ENCODE results near the gene OR1F1.
A peak's percentile ranks its signal among the peaks of the same experiment; 100 is the strongest.
"Not testable (repeated sequence)": the region's sequence is repeated elsewhere in the genome, so short reads cannot be mapped to it uniquely, and the experiment has no call there.

The OR1F1 gene

GRCh38 chr16:3187798-3188674, at the start of gene OR1F1:
Gene OR1F1 (plus strand): TSS chr16:3188204.
- H3K4me3 ChIP-seq (ENCODE audit: low read depth, low read length) = peak within 1 kb of the TSS; percentile 60
- DNase-seq (ENCODE audit: low read depth) = no peak

DNA sequence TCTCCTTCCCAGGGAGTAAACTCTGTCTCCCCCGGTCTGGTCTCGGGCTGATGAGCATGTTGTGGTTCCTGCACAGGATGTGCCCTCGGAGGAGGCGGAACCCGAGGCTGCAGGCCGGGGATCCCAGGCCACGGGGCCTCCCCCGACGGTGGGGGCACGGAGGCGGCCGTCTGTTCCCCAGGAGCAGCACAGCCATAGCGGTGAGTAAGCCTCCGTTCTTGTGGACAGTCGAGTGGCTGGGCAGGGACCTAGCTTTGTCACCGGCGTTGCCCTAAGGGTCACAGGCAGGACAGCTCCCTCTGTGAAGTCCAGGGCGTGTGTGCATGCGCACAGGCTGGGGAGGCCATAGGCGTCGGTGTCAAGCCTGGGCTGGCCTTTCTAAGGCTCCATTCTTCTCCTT, 49.7 kb upstream of the OR1F1 start:
- no peak overlapping the region for H3K4me3 ChIP-seq (ENCODE audit: low read depth, low read length)
- DNase-seq (ENCODE audit: low read depth) = no peak

- no peak for DNase-seq (ENCODE audit: low read depth)
- no peak overlapping the region for H3K4me3 ChIP-seq (ENCODE audit: low read depth, low read length)
These were observed 49.1 kb upstream of the OR1F1 start for GRCh38 chr16:3138823-3139426.

DNA sequence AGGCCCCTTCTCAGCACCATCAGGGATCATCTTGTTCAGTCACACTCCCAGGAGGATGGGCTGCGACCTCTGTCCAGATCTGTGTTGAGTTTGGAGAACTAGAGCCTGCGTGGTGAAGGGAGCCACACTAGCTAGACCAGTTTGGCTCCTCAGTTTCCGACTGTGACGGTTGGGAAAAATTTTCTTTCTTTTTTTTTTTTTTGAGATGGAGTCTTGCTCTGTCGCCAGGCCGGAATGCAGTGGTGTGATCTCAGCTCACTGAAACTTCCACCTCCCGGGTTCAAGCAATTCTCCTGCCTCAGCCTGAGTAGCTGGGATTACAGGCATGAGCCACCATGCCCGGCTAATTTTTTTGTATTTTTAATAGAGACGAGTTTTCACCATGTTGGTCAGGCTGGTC, 48.4 kb upstream of the OR1F1 start:
- not testable (repeated sequence) for DNase-seq (ENCODE audit: low read depth); H3K4me3 ChIP-seq (ENCODE audit: low read depth, low read length)

- H3K4me3 ChIP-seq (ENCODE audit: low read depth, low read length) = no peak overlapping the region
- no peak for DNase-seq (ENCODE audit: low read depth)
These were observed 47.2 kb upstream of the OR1F1 start for GRCh38 chr16:3140603-3141427.

- DNase-seq (ENCODE audit: low read depth) = no peak
- no peak overlapping the region for H3K4me3 ChIP-seq (ENCODE audit: low read depth, low read length)
These were observed 46.2 kb upstream of the OR1F1 start for GRCh38 chr16:3141781-3142311.

DNA sequence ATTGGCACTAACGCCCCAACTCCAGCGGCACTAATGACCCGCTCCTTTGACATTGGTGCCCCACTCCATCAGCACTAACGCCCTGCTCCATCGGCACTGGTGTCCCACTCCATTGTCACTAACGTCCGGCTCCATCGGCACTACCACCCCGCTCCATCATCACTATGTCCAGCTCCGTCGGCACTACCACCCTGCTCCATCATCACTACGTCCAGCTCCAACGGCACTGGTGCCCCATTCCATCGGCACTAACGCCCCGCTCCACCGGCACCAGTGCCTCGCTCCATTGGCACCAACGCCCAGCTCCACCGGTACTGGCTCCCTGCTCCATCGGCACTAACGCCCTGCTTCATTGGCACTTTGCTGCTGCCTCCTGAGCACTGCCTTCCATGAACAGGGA, 45.7 kb upstream of the OR1F1 start:
- DNase-seq (ENCODE audit: low read depth) = no peak
- H3K4me3 ChIP-seq (ENCODE audit: low read depth, low read length) = no peak overlapping the region

- H3K4me3 ChIP-seq (ENCODE audit: low read depth, low read length) = no peak overlapping the region
- DNase-seq (ENCODE audit: low read depth) = no peak
These were observed 45.2 kb upstream of the OR1F1 start for GRCh38 chr16:3142770-3143169.

- no peak for DNase-seq (ENCODE audit: low read depth)
- no peak overlapping the region for H3K4me3 ChIP-seq (ENCODE audit: low read depth, low read length)
These were observed 44.8 kb upstream of the OR1F1 start for GRCh38 chr16:3143189-3143588.

DNA sequence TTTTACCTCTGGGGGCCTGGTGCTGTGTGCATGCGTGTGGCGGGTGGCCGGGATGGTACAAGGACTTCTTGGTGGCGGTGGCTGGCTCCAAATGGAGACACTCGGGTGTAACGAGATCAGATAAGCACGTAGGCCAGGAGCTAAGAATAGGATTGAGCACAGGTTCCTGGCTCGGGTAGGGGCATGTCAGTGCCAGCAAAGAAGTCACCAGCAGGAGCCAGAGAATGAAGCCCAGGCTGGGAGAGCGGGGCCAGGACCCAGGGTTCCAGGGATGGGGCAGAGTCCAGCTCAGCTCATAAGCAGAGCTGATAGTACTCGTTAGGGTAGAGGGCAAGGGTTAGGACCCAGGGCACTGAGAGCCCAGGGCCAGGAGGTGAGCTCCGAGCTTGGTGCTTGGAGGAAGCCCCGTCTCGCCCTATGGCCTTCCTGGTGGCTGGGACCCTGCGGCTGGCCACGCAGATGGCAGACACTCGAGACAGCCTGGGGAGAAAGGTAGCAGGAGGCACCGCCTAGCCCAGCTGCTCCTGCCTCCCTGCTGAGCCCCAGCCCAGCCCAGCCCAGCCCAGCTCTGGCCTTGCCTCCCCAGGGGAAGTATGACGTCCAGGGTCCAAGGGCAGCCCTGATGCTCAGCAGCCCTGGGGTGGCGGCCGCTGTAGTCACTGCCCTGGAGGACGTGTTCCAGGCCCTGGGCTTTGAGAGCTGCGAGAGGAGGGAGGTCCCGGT, 44.2 kb upstream of the OR1F1 start:
- DNase-seq (ENCODE audit: low read depth) = no peak
- no peak overlapping the region for H3K4me3 ChIP-seq (ENCODE audit: low read depth, low read length)

GRCh38 chr16:3144321-3144983, 43.6 kb upstream of the OR1F1 start:
- no peak overlapping the region for H3K4me3 ChIP-seq (ENCODE audit: low read depth, low read length)
- no peak for DNase-seq (ENCODE audit: low read depth)

- no peak overlapping the region for H3K4me3 ChIP-seq (ENCODE audit: low read depth, low read length)
- no peak for DNase-seq (ENCODE audit: low read depth)
These were observed 42.9 kb upstream of the OR1F1 start for GRCh38 chr16:3145151-3145550.

GRCh38 chr16:3145660-3146059, 42.3 kb upstream of the OR1F1 start:
- DNase-seq (ENCODE audit: low read depth) = no peak
- H3K4me3 ChIP-seq (ENCODE audit: low read depth, low read length) = no peak overlapping the region

DNA sequence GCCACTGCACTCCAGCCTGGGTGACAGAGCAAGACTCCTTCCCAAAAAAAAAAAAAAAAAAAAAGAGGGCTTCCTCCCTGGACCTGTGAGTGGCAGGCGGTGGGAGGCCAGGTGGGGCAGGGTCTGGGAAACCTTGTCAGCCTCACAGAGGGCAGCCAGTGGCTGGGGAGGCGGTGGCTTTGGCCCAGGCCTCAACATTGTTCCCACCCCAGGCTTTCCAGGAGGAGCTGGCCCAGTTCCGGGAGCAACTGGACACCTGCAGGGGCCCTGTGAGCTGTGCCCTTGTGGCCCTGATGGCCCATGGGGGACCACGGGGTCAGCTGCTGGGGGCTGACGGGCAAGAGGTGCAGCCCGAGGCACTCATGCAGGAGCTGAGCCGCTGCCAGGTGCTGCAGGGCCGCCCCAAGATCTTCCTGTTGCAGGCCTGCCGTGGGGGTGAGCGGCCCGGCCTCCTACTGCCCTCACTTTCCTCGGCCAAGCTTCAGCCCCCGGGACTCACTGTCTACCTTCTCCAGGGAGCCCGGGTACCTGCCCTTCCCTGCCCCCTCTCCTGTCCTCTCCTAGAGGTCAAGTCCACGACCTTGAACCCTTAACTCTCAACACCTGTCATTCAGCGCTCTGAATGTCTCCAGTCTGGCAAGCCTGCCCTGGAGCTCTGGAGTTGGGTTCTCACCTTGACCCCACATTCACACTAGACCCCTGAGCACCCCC, 40.8 kb upstream of the OR1F1 start:
- H3K4me3 ChIP-seq (ENCODE audit: low read depth, low read length) = no peak overlapping the region
- no peak for DNase-seq (ENCODE audit: low read depth)

- no peak for DNase-seq (ENCODE audit: low read depth)
- H3K4me3 ChIP-seq (ENCODE audit: low read depth, low read length) = no peak overlapping the region
These were observed 40.3 kb upstream of the OR1F1 start for GRCh38 chr16:3147757-3148104.

DNA sequence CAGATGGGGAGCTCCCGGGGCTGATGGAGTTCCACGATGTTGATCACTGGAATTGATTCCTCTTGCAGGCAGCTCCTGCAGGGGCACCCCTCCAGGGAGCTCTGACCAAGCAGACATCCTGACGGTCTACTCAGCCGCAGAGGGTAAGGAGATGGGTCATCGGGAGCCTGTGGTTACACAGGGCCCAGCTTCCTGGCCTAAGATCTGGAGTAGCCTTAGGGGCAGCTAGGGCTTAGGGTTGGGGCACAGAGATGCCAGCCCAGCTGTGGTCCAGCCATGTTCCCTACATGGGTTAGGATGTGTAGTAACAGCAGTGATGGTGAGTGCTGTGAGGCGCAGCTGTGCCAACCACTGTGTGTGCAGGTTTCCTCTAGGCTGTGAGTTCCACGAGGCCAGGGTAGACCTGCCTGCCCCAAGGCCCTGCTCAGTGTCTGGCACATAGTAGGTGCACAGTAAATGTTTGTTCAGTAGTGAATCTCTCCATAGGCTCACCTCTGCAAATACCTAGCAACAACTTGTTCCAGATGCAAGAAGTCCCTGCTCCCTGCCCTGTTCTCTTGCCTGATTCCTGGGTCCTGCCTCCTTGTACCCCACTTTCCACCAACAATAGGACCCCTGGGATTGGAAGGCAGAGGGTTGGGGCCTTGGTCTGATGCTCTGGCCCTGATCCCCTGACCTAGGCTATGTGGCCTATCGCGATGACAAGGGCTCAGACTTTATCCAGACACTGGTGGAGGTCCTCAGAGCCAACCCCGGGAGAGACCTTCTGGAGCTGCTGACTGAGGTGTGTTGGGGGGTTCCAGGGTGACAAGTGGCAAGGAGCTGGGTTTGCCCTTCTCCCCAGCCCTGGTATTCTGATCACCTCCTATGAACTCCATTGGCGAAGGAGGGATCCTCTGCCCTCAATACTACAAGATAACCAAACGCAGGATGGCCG, 39.5 kb upstream of the OR1F1 start:
- no peak for DNase-seq (ENCODE audit: low read depth)

GRCh38 chr16:3149193-3149530, 38.8 kb upstream of the OR1F1 start:
- DNase-seq (ENCODE audit: low read depth) = no peak
- H3K4me3 ChIP-seq (ENCODE audit: low read depth, low read length) = peak overlapping the region; percentile 80

More for the DNA sequence above, 39.5 kb upstream of the OR1F1 start:
- no peak overlapping the region for H3K4me3 ChIP-seq (ENCODE audit: low read depth, low read length)

Measured in skeletal muscle cell (primary cell).